Thoracic aorta (tissue), 2 donors: ENCODE results near the gene SPEG. TPM values are rescaled to one million over a fixed set of nuclear protein-coding genes. Genes with fewer than 3 reads are reported as not detected.

Experiments used
- ATAC-seq: fragments of 150-250 bp; one replicate; pipeline ENCODE4 v1.8.0; 2017; ENCODE audit warnings: low read depth; ENCODE audit not compliant: insufficient number of reproducible peaks, low FRiP score
- DNase-seq: peaks from one replicate; pipeline ENCODE4 v3.0.0-alpha.2; 2020; ENCODE audit warnings: low spot score
- H3K27ac ChIP-seq, 2 donors: fragments of 200-600 bp; sonication (generic); 1 replicate in 1 of 2; 2 replicates in 1 of 2; pipeline ENCODE4 v1.5.1; 2016; ENCODE audit warnings: mild to moderate bottlenecking in 2 of 2, moderate library complexity in 2 of 2
- H3K27me3 ChIP-seq: fragments of 200-600 bp; sonication (generic); replicated peaks from 2 replicates; pipeline ENCODE4 v1.6.0; 2016; ENCODE audit warnings: mild to moderate bottlenecking; ENCODE audit not compliant: insufficient read depth
- H3K36me3 ChIP-seq: fragments of 200-600 bp; sonication (generic); one replicate; pipeline ENCODE4 v1.5.1; 2016
- H3K4me1 ChIP-seq, 2 donors: fragments of 200-600 bp; sonication (generic); 1 replicate in 1 of 2; 2 replicates in 1 of 2; pipeline versions ENCODE4 v1.5.1 to v1.6.0; 2016; ENCODE audit warnings: low read depth in 2 of 2, mild to moderate bottlenecking in 1 of 2; ENCODE audit not compliant: control insufficient read depth in 1 of 2
- H3K4me3 ChIP-seq: fragments of 200-600 bp; sonication (generic); 2 replicates; pipeline ENCODE4 v1.5.1; 2016; ENCODE audit warnings: mild to moderate bottlenecking
- H3K9me3 ChIP-seq: fragments of 200-600 bp; sonication (generic); 2 replicates; pipeline ENCODE4 v1.5.1; 2016
- CTCF ChIP-seq: fragments of 200-600 bp; sonication (generic); IDR thresholded peaks from one replicate; pipeline ENCODE4 v1.5.1; 2019; ENCODE audit warnings: antibody characterized with exemption
- total RNA-seq, 2 donors: library from RNA; depleted of rRNA; stranded (reverse); fragments of >200 nt; gene quantifications; one replicate each; pipeline versions ENCODE4 v1.1.0 to v1.2.3, GENCODE V29; 2016

SPEG gene
- total RNA-seq, 2 donors from 2014 or later: 426 to 455 TPM

- DNase-seq (no peak), ATAC-seq (no peak)
- Histone ChIP-seq H3K4me1 (peaks cover 0 to 17% of the 10 kb centered on the region in 2 donors), H3K27ac (peak overlapping the region; percentile 66 to 81), H3K36me3 (peaks cover 87% of the 10 kb centered on the region), H3K27me3 (no peaks in the 10 kb centered on the region), H3K4me3 (no peak overlapping the region), H3K9me3 (no peaks in the 10 kb centered on the region)
- peak; percentile 86 for TF ChIP-seq CTCF
Measured at GRCh38 chr2:219475697-219476651, 41.3 kb downstream of the SPEG start.

- peaks cover 87% of the 10 kb centered on the region for H3K36me3 ChIP-seq
- peak overlapping the region; percentile 66 to 81 for H3K27ac ChIP-seq
- ATAC-seq: no peak
- DNase-seq: no peak
- no peaks in the 10 kb centered on the region for H3K9me3 ChIP-seq
- no peaks in the 10 kb centered on the region for H3K27me3 ChIP-seq
- TF ChIP-seq CTCF: no peak
- peaks cover 0 to 17% of the 10 kb centered on the region in 2 donors for H3K4me1 ChIP-seq
- H3K4me3 ChIP-seq: no peak overlapping the region
Measured at GRCh38 chr2:219476652-219477151, 42.1 kb downstream of the SPEG start.

GRCh38 chr2:219477179-219477578, 42.5 kb downstream of the SPEG start:
- H3K4me1 ChIP-seq: peaks cover 0 to 17% of the 10 kb centered on the region in 2 donors
- no peak for TF ChIP-seq CTCF
- no peak for ATAC-seq

GRCh38 chr2:219477815-219478214, 43.2 kb downstream of the SPEG start:
- H3K4me1 ChIP-seq: peaks cover 0 to 17% of the 10 kb centered on the region in 2 donors
- peaks cover 86% of the 10 kb centered on the region for H3K36me3 ChIP-seq
- TF ChIP-seq CTCF: no peak
- H3K27ac ChIP-seq: peak overlapping the region in 1 of 2 donors; percentile 62
- no peak overlapping the region for H3K4me3 ChIP-seq
- DNase-seq (no peak), ATAC-seq (no peak)
- no peaks in the 10 kb centered on the region for H3K9me3 ChIP-seq
- no peaks in the 10 kb centered on the region for H3K27me3 ChIP-seq

More at GRCh38 chr2:219477179-219477578, 42.5 kb downstream of the SPEG start:
- no peak for DNase-seq
- H3K27ac ChIP-seq: peak overlapping the region; percentile 66 to 81
- H3K27me3 ChIP-seq: no peaks in the 10 kb centered on the region
- H3K9me3 ChIP-seq: no peaks in the 10 kb centered on the region
- peaks cover 86% of the 10 kb centered on the region for H3K36me3 ChIP-seq
- no peak overlapping the region for H3K4me3 ChIP-seq

GRCh38 chr2:219478916-219479315, 44.3 kb downstream of the SPEG start:
- no peak for TF ChIP-seq CTCF
- H3K9me3 ChIP-seq: no peaks in the 10 kb centered on the region
- H3K4me1 ChIP-seq: peaks cover 0 to 17% of the 10 kb centered on the region in 2 donors
- H3K27me3 ChIP-seq: no peaks in the 10 kb centered on the region
- peak overlapping the region in 1 of 2 donors; percentile 16 for H3K27ac ChIP-seq
- H3K36me3 ChIP-seq: peaks cover 85% of the 10 kb centered on the region
- H3K4me3 ChIP-seq: no peak overlapping the region
- DNase-seq (no peak), ATAC-seq (no peak)
